ENCODE measurements around the gene RYR1. TPM values are rescaled to one million over a fixed set of nuclear protein-coding genes. Genes with fewer than 3 reads are reported as not detected.

The RYR1 gene
- total RNA-seq, 1 experiment from 2014 or later, result not detected

- Histone ChIP-seq H3F3A (ENCODE audit: low read length, unreplicated experiment) (no peaks in the 10 kb centered on the region), H4K20me1 (ENCODE audit: low read length) (no peaks in the 10 kb centered on the region), H3K27me3 (ENCODE audit: low read length) (no peaks in the 10 kb centered on the region), H3K36me3 (ENCODE audit: low read depth, low read length) (no peaks in the 10 kb centered on the region), H3K9me2 (replicated peaks; ENCODE audit: low read length) (no peaks in the 10 kb centered on the region), H3K4me1 (ENCODE audit: insufficient read depth, low read length) (peaks cover 4% of the 10 kb centered on the region; the same call in 1 of the 2 replicates), H2AFZ (ENCODE audit: low read length) (no peak overlapping the region), H3K4me2 (ENCODE audit: low read length) (no peak overlapping the region), H3K9ac (ENCODE audit: low read length) (no peak overlapping the region), H3K4me3 (ENCODE audit: low read length) (no peak overlapping the region), H3K79me2 (ENCODE audit: low read length) (no peaks in the 10 kb centered on the region), H3K9me3 (ENCODE audit: low read length) (no peaks in the 10 kb centered on the region), H3K27ac (ENCODE audit: low read length) (no peak overlapping the region)
- POLR2A ChIA-PET (ENCODE audit: unreplicated experiment), result no interaction called here
- CTCF ChIA-PET, result no interaction called here
- no TSS peak for BruUV-seq (replicated peaks)
- intact Hi-C loops (cut with micrococcal nuclease), result loop anchor here (2.0 to 10.0 kb wide), 2 partner anchors 89 to 389 kb away; partner anchors contain the start of genes MRPS12 and SARS2
- DNase-seq (no peak), ATAC-seq (no peak)
- no peak for TF ChIP-seq EZH2 (IDR thresholded peaks at IDR 0.05; ENCODE audit: low read length, unreplicated experiment)
- TF ChIP-seq, protein P1, sequence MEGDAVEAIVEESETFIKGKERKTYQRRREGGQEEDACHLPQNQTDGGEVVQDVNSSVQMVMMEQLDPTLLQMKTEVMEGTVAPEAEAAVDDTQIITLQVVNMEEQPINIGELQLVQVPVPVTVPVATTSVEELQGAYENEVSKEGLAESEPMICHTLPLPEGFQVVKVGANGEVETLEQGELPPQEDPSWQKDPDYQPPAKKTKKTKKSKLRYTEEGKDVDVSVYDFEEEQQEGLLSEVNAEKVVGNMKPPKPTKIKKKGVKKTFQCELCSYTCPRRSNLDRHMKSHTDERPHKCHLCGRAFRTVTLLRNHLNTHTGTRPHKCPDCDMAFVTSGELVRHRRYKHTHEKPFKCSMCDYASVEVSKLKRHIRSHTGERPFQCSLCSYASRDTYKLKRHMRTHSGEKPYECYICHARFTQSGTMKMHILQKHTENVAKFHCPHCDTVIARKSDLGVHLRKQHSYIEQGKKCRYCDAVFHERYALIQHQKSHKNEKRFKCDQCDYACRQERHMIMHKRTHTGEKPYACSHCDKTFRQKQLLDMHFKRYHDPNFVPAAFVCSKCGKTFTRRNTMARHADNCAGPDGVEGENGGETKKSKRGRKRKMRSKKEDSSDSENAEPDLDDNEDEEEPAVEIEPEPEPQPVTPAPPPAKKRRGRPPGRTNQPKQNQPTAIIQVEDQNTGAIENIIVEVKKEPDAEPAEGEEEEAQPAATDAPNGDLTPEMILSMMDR (conservative IDR thresholded peaks at IDR 0.05; ENCODE audit: low read depth, low read length), result no peak
- TF ChIP-seq EZH2phosphoT487 (IDR thresholded peaks at IDR 0.05; ENCODE audit: borderline replicate concordance, low read length), result no peak
Measured at GRCh38 chr19:38545596-38545995, 112.1 kb downstream of the RYR1 start.

GRCh38 chr19:38547421-38547820 is 113.9 kb downstream of the RYR1 start:
- POLR2A ChIA-PET (ENCODE audit: unreplicated experiment), result no interaction called here
- H3K27me3 ChIP-seq (ENCODE audit: low read length), result no peaks in the 10 kb centered on the region
- CTCF ChIA-PET, result no interaction called here
- H3K4me3 ChIP-seq (ENCODE audit: low read length), result no peak overlapping the region
- ATAC-seq, result no peak
- no peak overlapping the region for H3K4me2 ChIP-seq (ENCODE audit: low read length)
- H4K20me1 ChIP-seq (ENCODE audit: low read length), result no peaks in the 10 kb centered on the region
- H3F3A ChIP-seq (ENCODE audit: low read length, unreplicated experiment), result no peaks in the 10 kb centered on the region
- peaks cover 4% of the 10 kb centered on the region; the same call in 1 of the 2 replicates for H3K4me1 ChIP-seq (ENCODE audit: insufficient read depth, low read length)
- TF ChIP-seq, protein P1 (conservative IDR thresholded peaks at IDR 0.05; ENCODE audit: low read depth, low read length), result no peak
- TF ChIP-seq EZH2 (IDR thresholded peaks at IDR 0.05; ENCODE audit: low read length, unreplicated experiment), result no peak
- no peak for TF ChIP-seq EZH2phosphoT487 (IDR thresholded peaks at IDR 0.05; ENCODE audit: borderline replicate concordance, low read length)
- no peak for DNase-seq
- no peaks in the 10 kb centered on the region for H3K79me2 ChIP-seq (ENCODE audit: low read length)
- intact Hi-C loops (cut with micrococcal nuclease), result loop anchor here (10.0 kb wide), 1 partner anchor 387 kb away; the partner anchor contains the start of genes MRPS12 and SARS2
- no TSS peak for BruUV-seq (replicated peaks)
- no peak overlapping the region for H3K9ac ChIP-seq (ENCODE audit: low read length)
- no peaks in the 10 kb centered on the region for H3K9me3 ChIP-seq (ENCODE audit: low read length)
- H3K36me3 ChIP-seq (ENCODE audit: low read depth, low read length), result no peaks in the 10 kb centered on the region
- H3K27ac ChIP-seq (ENCODE audit: low read length), result no peak overlapping the region
- no peaks in the 10 kb centered on the region for H3K9me2 ChIP-seq (replicated peaks; ENCODE audit: low read length)
- H2AFZ ChIP-seq (ENCODE audit: low read length), result no peak overlapping the region

DNA sequence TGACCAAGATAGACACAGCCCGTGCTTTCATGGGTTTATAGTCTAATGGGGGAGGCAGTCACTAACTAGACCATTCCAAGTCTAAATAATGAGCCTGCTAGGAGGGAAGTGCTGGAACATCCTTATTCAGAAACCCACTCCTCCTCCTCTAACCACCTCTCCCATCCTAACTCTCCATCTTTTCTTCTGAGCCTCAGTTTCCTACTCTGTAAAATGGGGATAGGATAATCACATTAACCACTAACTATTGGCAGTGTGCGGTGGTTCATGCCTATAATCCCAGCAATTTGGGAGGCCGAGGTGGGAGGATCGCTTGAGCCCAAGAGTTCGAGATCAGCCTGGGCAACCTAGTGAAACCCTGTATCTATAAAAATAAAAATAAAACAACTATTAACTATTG is 115.6 kb downstream of the RYR1 start:
- CTCF ChIA-PET, result no interaction called here

More for the DNA sequence above, 115.6 kb downstream of the RYR1 start:
- Histone ChIP-seq H3K4me3 (ENCODE audit: low read length) (no peak overlapping the region), H3K36me3 (ENCODE audit: low read depth, low read length) (no peaks in the 10 kb centered on the region), H2AFZ (ENCODE audit: low read length) (no peak overlapping the region), H3K9me2 (replicated peaks; ENCODE audit: low read length) (no peaks in the 10 kb centered on the region), H3K27ac (ENCODE audit: low read length) (no peak overlapping the region), H3K9me3 (ENCODE audit: low read length) (no peaks in the 10 kb centered on the region), H3K4me1 (ENCODE audit: insufficient read depth, low read length) (peaks cover 4% of the 10 kb centered on the region; the same call in 1 of the 2 replicates), H3K27me3 (ENCODE audit: low read length) (no peaks in the 10 kb centered on the region), H3K79me2 (ENCODE audit: low read length) (no peaks in the 10 kb centered on the region), H3F3A (ENCODE audit: low read length, unreplicated experiment) (no peaks in the 10 kb centered on the region), H4K20me1 (ENCODE audit: low read length) (no peaks in the 10 kb centered on the region), H3K9ac (ENCODE audit: low read length) (no peak overlapping the region), H3K4me2 (ENCODE audit: low read length) (no peak overlapping the region)
- intact Hi-C loops (cut with micrococcal nuclease), result loop anchor here (10.0 kb wide), 1 partner anchor 386 kb away; the partner anchor contains the start of genes MRPS12 and SARS2
- BruUV-seq (replicated peaks), result no TSS peak
- DNase-seq (no peak), ATAC-seq (no peak)
- TF ChIP-seq, protein P1 (conservative IDR thresholded peaks at IDR 0.05; ENCODE audit: low read depth, low read length), result no peak
- TF ChIP-seq EZH2phosphoT487 (IDR thresholded peaks at IDR 0.05; ENCODE audit: borderline replicate concordance, low read length) (no peak), EZH2 (IDR thresholded peaks at IDR 0.05; ENCODE audit: low read length, unreplicated experiment) (no peak)
- POLR2A ChIA-PET (ENCODE audit: unreplicated experiment), result no interaction called here

All from PC-3 (cell line).